ENCODE results near the gene ANKS1B. TPM values are rescaled to one million over a fixed set of nuclear protein-coding genes. Genes with fewer than 3 reads are reported as not detected.

The ANKS1B gene
- total and polyA plus RNA-seq, 2 of the 4 experiments (the other 2 are of a cell fraction), result 0.17 to 0.18 TPM

DNA sequence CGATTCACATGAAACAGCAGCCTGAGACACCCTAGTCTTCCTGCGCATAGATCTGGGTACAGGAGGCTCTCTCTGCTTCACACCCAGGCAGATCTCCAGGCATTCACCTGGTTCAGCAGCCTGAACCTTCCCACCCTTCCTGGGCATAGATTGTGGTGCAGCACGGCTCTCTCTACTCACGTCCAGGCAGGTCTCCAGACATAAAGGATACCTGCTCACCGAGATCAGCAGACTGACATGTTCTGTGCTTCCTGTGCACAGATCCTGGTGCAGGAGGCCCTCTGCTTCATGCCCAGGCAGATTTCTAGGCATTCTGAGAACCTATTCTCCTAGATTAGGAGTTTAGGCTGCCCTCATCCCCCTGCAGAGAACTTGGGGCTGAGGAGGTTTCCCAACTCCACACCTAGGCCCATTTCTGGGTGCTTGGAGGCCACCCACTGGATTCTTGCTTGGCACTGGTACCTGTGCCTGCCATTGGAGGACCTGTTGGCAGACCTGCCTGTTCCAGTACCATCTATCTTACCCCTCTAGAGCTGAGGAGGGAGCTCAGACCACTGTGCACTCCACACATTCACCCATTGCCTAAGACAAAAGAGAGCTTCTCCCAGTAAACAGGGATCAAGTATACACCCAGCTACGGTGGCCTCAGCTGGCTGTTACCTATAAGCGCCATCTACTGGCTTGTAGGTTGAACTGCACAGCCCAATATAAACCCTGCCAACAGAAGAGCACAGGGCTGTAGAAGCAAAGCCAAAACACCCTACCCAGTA, 365.2 kb downstream of the ANKS1B start (continued):
- TF ChIP-seq CHD1 (IDR thresholded peaks at IDR 0.05; ENCODE audit: low read depth, low read length), result no peak

DNA sequence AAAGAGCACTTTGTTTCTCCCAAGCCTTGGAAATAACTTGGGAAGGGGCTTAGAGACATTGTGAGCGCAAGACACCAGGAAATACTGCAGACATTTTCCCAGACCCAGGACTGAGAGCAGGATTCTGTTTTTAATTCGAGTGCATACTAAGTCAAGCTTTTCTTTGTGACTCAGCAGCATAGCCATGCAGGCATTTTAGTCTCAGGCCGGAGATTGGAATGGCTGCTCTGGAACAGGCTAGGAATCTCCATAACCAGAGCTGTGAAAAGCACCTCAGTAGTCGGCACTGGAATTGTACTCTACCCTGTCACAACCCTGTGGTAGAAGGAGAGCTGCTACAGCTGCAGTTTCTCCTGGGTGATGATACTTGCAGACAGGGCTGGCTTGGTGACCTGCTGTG, 366.1 kb downstream of the ANKS1B start:
- H3K9me1 ChIP-seq (ENCODE audit: insufficient read depth, low read length), result no peaks in the 10 kb centered on the region
- no peak overlapping the region for H4K8ac ChIP-seq (ENCODE audit: low read depth in 2 of 2, low read length in 2 of 2)
- no peak overlapping the region for H3K27ac ChIP-seq (ENCODE audit: insufficient read depth, low read length)
- TF ChIP-seq CEBPB (IDR thresholded peaks at IDR 0.05; ENCODE audit: low read depth, low read length), result no peak
- TF ChIP-seq MAFK (IDR thresholded peaks at IDR 0.05; ENCODE audit: low read depth, low read length), result no peak
- no peak for ATAC-seq (ENCODE audit: low read depth)
- no peak overlapping the region for H3K9ac ChIP-seq (ENCODE audit: low read depth, low read length)
- H3K27me3 ChIP-seq (ENCODE audit: control insufficient read depth, insufficient read depth, low read length), result no peaks in the 10 kb centered on the region
- no peak overlapping the region for H2BK5ac ChIP-seq (ENCODE audit: low read depth, low read length, poor library complexity, severe bottlenecking)
- H3K9me3 ChIP-seq (ENCODE audit: control insufficient read depth, insufficient read depth, low read length), result peaks cover 16% of the 10 kb centered on the region
- no peak overlapping the region for H4K91ac ChIP-seq (ENCODE audit: insufficient read depth, low read depth, low read length)
- H2AK9ac ChIP-seq (replicated peaks; ENCODE audit: low read depth, low read length, poor library complexity), result no peak overlapping the region
- CTCF ChIA-PET, result no interaction called here
- in situ Hi-C loops (cut with MboI; ENCODE audit: low sequenced_read_pairs), result no loop called here
- no peaks in the 10 kb centered on the region for H3K4me1 ChIP-seq (ENCODE audit: control insufficient read depth, insufficient read depth, low read length)
- no peak overlapping the region for H3K4me3 ChIP-seq (ENCODE audit: insufficient read depth, low read depth, low read length)
- H2BK120ac ChIP-seq (ENCODE audit: low read depth, low read length), result no peak overlapping the region
- 52% methylated on average over 3 of the region's 4 CpGs; no CpG with 5 or more reads in 1 of the 2 experiments for WGBS, 2 experiments (ENCODE audit: extremely low coverage in 2 of 2, insufficient read length in 1 of 2)
- H4K5ac ChIP-seq (ENCODE audit: low read depth, low read length), result no peak overlapping the region
- no peaks in the 10 kb centered on the region for H4K20me1 ChIP-seq (ENCODE audit: insufficient read depth, low read length)
- POLR2A ChIA-PET (ENCODE audit: unreplicated experiment), result no interaction called here
- no peak overlapping the region for H2AK5ac ChIP-seq (ENCODE audit: low read depth, low read length)
- H2BK20ac ChIP-seq (ENCODE audit: low read depth, low read length), result no peak overlapping the region
- H3K56ac ChIP-seq (ENCODE audit: extremely low read depth, insufficient read depth, low read length), result no peak overlapping the region
- no peak overlapping the region for H3K14ac ChIP-seq (replicated peaks; ENCODE audit: low read depth, low read length)
- H2BK15ac ChIP-seq (ENCODE audit: low read depth, low read length), result no peak overlapping the region
- H3K18ac ChIP-seq (ENCODE audit: low read depth, low read length), result no peak overlapping the region
- no peak overlapping the region for H3K4me2 ChIP-seq (ENCODE audit: low read depth, low read length)
- no peaks in the 10 kb centered on the region for H3K36me3 ChIP-seq (ENCODE audit: control insufficient read depth, insufficient read depth, low read length)
- H2AFZ ChIP-seq (replicated peaks; ENCODE audit: low read length, poor library complexity), result no peak overlapping the region
- intact Hi-C loops (cut with micrococcal nuclease), result no loop called here
- DNase-seq, result no peak
- no peak overlapping the region for H3K23ac ChIP-seq (ENCODE audit: low read depth, low read length)
- dilution Hi-C loops (cut with HindIII; ENCODE audit: low sequenced_read_pairs, unreplicated experiment), result no loop called here
- no TSS peak for BruUV-seq (replicated peaks)
- no peak overlapping the region for H3K4ac ChIP-seq (ENCODE audit: low read depth, low read length)
- no peaks in the 10 kb centered on the region for H3K79me1 ChIP-seq (ENCODE audit: low read depth in 1 of 2, low read length in 2 of 2)

All from IMR-90 (cell line).